ENCODE data around the gene LRRTM2.
"Not testable (repeated sequence)": the region's sequence is repeated elsewhere in the genome, so short reads cannot be mapped to it uniquely, and the experiment has no call there.

The LRRTM2 gene, protein sequence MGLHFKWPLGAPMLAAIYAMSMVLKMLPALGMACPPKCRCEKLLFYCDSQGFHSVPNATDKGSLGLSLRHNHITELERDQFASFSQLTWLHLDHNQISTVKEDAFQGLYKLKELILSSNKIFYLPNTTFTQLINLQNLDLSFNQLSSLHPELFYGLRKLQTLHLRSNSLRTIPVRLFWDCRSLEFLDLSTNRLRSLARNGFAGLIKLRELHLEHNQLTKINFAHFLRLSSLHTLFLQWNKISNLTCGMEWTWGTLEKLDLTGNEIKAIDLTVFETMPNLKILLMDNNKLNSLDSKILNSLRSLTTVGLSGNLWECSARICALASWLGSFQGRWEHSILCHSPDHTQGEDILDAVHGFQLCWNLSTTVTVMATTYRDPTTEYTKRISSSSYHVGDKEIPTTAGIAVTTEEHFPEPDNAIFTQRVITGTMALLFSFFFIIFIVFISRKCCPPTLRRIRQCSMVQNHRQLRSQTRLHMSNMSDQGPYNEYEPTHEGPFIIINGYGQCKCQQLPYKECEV

GRCh38 chr5:138874771-138875551 lies at the start of gene LRRTM2:
TSS of gene LRRTM2 (minus strand) at chr5:138875335. CDS start at chr5:138874911, 424 bp downstream.
- DNase-seq: peak; percentile 69

DNA sequence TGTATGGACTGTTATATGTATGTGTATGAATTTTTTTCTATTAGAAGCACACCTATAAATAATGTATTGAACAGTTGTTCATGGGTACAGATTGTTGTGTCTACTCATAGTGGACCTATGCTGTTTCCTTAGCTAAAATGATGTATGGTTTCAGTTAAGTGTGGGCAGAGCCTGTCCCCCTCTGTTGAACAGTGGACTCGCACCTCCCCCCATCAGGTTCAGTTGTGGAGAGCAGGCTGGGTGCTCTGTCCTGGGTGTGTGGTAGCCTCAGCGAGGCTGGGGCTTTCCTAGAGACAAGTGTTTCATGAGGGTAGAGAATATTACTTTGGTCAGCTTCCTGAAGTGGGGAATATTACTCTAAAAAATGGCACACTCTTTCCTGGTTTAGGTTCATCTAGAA lies 47.4 kb upstream of the LRRTM2 start:
- DNase-seq: no peak

DNA sequence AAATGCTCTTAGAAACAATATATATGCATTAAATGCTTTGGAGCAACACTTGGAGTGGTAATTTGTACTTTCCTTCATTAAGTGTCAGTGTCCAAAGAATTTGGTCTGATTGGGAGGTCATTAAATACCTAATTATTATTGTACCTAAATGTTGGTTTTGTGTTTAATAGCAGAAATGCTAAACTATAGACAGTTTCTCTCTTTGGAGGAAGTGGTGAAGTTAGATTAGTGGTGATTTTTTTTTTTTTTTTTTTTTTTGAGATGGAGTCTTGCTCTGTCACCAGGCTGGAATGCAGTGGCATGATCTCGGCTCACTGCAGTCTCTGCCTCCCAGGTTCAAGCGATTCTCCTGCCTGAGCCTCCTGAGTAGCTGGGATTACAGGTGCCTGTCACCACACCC lies 46.2 kb upstream of the LRRTM2 start:
- DNase-seq: not testable (repeated sequence)

DNA sequence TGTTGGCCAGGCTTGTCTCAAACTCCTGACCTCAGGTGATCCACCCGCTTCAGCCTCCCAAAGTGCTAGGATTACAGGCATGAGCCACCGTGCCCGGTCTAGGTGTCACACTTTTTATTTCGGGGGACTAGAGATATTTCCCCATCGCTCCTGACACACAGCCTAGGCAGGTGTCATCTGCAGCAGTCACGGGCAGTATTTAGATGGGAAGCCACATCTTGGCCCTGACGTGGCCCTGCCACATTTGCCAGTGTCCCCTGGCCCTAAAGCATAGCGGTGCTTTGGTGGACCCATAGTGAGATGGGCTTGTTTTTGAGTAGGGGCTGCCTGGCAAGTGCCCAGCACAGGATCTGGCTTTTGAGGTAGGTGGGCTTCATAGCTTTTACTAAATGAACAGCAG lies 45.0 kb upstream of the LRRTM2 start:
- no peak for DNase-seq

DNA sequence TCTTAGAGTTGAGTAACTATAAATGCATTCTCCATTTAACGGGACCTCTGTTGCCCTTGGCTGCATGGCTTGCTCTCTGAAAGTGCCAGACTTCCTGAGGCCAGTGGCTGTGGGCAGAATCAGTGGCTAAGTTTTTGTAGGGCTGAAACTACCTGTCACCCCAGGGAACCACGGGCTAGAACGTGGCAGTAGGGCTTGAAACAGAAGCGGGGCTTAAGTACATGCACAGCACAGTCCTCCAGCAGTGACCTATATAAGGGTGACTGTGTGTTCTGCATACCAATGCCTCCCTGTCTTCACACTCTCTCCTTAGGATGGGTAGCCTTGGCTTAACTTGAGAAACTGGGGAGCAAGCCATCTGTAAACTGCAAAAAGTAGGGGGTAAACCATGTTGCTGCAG lies 43.6 kb upstream of the LRRTM2 start:
- no peak for DNase-seq

DNA sequence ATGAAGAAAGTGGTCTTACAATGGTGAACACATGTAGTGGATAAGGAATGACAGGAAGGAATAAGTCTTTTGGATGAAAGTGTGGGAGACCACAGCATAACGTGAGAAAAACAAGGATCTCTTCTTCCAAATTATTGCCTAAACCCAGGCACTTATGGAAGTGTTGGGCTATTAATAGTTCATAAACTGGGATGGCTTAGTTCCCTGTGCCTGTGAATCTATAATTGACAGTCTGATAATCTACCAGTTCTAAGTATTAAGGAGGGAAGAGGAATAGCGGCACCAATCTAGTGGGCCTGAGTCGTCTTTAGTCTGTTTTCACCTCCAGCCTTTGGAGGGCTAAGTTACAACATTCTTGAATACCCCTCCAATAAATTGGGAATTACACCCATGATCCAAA lies 39.2 kb upstream of the LRRTM2 start:
- DNase-seq: no peak

DNA sequence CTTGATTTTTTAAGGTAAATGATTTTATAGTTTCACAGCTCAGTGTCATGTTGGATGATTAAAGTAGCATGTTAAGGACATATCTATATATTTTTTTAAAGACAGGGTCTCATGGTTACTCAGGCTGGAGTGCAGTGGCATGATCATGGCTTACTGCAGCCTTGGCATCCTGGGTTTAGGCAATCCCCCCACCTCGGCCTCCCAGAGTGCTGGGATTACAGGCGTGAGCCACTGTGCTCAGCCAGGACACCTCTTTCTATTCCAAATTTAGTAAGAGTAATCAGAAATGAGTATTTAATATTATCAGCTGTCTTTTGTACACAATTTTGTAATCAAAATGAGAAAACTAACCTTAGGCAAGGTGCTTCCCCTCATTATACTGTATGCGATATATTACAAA lies 38.6 kb upstream of the LRRTM2 start:
- no peak for DNase-seq

GRCh38 chr5:138912093-138912492 lies 37.0 kb upstream of the LRRTM2 start:
- DNase-seq: no peak

- no peak for DNase-seq
These were observed 36.3 kb upstream of the LRRTM2 start for GRCh38 chr5:138911441-138911840.

GRCh38 chr5:138910546-138911185 lies 35.5 kb upstream of the LRRTM2 start:
- no peak for DNase-seq

GRCh38 chr5:138909734-138910133 lies 34.6 kb upstream of the LRRTM2 start:
- no peak for DNase-seq

DNA sequence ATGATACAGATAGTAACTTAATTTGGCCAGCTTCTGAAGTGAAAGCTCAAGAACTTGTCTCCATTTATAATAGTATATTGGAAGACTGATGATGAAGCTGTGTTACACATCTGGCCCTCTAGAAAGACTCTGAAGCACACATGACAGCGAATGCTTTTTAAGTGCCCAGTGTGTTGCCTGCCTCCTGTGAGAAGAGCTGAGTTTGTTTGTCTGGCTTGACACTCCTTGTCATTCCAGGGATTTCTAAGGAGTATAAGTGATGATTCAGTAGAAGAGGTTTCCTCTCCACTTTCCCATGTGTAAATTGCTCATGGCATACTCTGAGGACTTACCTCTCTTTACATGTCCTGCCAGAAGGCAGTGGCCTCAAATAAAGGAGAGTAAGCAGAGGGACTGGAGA lies 30.4 kb upstream of the LRRTM2 start:
- DNase-seq: no peak

DNA sequence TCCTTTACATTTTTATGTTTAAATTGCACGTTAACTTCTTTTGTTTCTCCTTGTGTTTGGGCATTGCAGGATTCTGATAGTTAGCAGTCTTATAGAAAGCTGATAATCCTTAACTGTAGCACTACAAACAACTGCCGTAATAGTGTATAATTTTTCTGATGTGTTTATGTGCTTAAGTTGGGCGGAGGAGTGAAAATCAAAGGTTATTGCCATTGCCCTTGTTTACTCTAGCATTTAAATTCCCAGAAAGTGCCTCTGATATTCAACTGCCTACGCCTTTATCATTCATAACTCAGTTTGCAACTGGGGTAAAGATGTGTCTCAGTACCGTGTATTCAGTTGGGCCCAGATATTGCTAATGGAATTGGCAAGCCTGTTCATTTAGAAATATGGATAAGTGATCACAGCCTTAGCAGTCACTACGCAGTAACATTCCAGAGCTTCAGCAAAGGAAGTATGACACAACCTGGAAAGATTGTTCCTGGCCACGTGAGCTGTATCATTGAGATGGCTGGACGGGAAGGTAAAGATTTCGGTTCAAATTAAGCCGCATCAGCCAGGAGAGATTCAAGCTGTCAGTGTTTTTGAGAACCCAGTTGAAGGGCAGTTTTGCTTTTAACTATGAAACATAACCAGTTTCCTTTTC lies 28.1 kb upstream of the LRRTM2 start:
- DNase-seq: no peak

GRCh38 chr5:138901716-138902115 lies 26.6 kb upstream of the LRRTM2 start:
- no peak for DNase-seq

DNA sequence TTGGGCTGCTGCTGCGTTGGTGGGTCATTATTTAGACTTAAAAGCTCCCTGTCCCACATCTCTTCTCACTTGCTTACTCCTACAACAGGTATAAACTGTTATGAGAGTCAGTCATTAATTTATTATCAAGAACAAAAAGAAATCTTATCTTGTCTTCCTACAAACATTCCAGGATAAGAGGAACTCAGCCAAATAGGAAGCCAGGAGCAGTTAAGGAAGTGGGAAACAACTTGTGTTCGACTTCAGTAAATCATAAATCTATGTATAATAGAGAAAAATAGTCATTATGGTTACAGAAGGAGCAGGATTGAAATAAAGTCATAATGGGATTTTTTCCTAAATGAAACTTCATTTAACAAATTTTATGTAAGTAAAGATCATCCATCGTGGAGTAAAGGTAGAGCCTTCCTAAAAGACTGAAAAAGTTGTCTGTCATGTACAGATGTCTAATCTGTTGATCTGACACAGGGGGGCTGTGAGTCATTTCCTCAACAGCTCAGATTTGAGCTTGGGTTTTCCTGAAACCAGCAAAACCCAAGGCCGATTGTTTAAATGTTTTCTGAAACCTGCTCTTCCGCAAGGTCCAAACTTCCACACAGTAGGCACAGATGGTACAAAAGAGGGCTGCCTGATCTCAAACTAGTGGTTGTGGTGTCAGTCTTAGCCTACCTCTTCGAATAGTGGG lies 25.3 kb upstream of the LRRTM2 start:
- DNase-seq: no peak

- no peak for DNase-seq
These were observed 23.6 kb upstream of the LRRTM2 start for GRCh38 chr5:138898742-138899141.

DNA sequence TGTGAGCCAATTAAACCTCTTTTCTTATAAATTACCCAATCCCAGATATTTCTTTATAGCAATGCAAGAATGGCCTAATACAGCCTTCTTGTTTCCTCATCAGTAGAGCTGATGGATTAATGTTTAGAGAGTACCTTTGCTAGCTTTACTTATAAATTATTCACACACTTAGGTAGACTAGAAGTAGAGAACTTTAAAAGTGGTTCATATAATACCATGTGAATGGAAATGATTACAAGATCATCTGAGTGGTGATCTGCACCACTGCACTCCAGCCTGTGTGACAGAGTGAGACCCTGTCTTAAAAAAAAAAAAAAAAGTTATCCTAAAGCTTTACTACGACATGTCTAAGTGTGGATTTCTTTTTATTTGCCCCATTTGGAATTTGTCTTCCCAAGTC lies 23.2 kb upstream of the LRRTM2 start:
- no peak for DNase-seq

DNA sequence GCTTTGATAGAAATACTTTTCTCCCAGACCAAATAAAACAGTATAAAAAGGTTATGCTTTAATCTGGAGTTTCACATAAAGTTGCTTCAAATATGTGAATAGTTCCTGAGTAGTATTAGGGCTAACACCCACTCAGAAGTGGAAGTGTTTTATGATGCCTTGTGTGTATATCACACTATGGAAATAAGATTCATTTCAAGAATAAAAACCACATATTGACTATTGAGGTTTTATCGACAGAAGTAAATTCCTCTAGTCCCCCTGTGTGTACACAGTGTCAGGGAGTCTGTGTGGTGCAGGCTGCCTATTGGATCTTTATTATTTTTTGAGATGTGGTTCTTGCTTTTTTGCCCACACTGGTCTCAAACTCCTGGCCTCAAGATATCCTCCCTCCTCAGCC lies 20.8 kb upstream of the LRRTM2 start:
- DNase-seq: no peak

DNA sequence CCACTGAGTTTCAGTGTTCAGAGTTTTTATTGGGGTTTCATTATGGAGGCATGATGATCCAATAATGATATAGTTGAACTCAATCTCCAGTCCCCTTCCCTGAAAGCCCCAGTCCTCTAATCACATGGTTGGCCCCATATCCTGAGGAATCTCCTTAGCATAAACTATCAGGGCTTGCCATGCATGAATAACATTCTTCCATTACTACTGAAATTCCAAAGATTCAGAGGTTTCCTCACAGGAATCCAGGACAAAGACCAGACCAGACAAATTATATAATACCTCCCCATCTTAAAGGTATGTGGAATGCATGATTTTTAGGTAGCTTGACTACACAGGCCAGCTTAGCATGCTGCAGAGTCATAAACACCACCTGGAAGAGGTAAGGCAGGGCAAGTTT lies 15.5 kb upstream of the LRRTM2 start:
- DNase-seq: no peak

DNA sequence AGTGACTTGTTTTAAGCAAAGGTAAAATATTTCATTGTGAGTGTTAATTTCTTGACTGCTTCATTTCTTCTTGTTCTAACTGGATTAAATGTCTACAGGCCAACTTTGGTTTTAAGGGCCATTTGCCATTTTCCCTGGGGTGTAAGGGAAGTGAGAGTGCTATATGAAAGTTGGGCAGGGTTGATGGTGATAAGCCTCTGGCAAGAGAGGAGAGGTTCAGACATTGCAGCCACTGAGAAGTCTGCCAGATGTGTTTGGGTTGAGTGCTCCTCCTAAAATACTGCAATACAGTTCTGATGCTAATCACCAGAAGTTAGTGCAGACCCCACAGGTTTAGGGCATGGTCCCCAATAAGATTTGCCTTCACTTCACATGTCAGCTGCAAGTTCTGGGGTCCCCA lies 14.9 kb upstream of the LRRTM2 start:
- no peak for DNase-seq

DNA sequence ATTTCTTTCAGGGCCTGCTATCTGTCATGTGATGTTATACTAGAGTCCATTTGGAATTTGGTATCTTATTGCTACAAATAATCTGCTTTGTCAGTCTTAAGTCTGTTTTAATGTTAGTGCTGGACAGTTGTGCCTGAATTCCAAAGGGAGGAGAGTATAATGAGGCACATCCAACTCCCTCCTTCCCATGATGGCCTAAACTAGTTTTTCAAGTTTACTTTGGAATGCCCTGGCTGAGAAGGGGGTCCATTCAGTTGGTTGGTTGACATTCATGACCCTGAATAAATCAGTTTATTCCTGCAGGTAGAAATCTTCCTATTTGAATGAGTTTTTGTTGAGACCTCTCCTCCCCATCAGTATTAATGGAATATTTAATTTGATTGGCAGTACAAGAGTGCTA lies 9.4 kb upstream of the LRRTM2 start:
- no peak for DNase-seq

DNA sequence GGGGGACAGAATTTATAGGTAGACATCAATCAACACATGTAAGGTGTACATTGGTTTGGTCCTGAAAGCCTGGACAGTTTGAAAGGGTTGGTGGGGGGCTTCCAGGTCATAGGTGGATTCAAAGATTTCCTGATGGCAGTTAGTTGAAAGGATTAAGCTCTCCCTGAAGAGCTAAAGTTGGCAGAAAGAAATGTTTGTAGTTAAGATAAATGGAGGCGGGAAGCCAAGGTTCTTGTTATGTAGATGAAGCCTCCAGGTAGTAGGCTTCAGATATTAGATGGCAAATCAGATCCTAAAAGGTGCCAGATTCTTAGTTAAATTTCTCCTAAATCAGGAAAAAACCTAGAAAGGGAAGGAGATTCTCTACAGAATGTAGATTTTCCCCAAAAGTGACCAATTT lies 9.0 kb upstream of the LRRTM2 start:
- DNase-seq: no peak

DNA sequence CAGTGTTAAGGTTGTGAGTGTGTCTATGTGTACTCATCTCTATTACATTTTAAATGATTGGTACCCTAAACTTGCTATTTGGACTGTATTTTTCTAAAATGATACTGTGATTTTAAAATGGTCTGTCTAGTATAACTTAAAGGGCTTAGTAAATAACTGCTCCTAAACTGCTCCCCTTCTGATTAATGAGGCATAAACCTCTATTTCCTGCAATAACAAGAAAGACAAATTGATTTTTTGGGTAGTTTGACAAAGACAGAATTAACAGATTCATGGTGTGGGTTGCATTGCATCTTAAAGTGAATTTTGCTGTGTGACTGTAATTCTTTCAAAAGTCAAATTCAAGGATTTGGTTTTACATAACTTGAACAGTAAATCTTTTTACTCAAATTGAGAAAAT lies 8.1 kb upstream of the LRRTM2 start:
- no peak for DNase-seq
